GM21737 (cell line): ENCODE measurements around the gene CDH26.

Experiments used
- ATAC-seq: cut with Tn5 transposase; IDR thresholded peaks from one replicate; pipeline ENCODE4 v1.9.1; 2021; ENCODE audit warnings: mild to moderate bottlenecking, moderate library complexity; ENCODE audit not compliant: unreplicated experiment

The CDH26 gene

GRCh38 chr20:60057866-60058807 lies 99.9 kb downstream of the CDH26 start:
- ATAC-seq: no peak

GRCh38 chr20:60058879-60059278 lies 100.7 kb downstream of the CDH26 start:
- no peak for ATAC-seq

- no peak for ATAC-seq
These were observed 101.9 kb downstream of the CDH26 start for GRCh38 chr20:60060006-60060557.

- ATAC-seq: no peak
These were observed 102.4 kb downstream of the CDH26 start for GRCh38 chr20:60060593-60060992.

- ATAC-seq: no peak
These were observed 104.3 kb downstream of the CDH26 start for GRCh38 chr20:60062431-60063047.

GRCh38 chr20:60063048-60063451 lies 104.8 kb downstream of the CDH26 start:
- no peak for ATAC-seq

GRCh38 chr20:60063739-60064380 lies 105.6 kb downstream of the CDH26 start:
- no peak for ATAC-seq
